HG02884 (cell line): ENCODE results near the gene CCDC85A.

Experiments
- ATAC-seq: cut with Tn5 transposase; IDR thresholded peaks from one replicate; pipeline ENCODE4 v1.9.1; 2021; ENCODE audit warnings: mild to moderate bottlenecking, moderate library complexity; ENCODE audit not compliant: unreplicated experiment

The CCDC85A gene

DNA sequence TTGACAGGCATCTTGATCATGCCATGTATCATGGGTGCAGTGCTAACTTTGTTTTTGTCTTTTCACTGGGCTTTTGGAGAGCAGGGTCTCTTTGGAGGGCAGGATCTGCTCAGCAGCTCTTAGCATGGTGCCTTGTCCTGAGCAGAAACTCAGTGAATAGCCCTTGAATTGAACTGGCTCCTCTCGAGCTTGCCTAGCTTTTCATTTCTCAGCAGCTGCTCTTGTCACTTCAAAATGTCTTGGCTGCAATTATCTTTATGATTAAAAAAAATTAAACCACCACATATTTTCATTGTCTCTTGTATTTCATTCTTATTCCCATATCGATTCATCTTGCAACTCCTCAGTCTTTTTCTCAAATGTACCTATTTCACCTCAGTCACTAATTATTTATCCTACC lies 50.5 kb downstream of the CCDC85A start:
- no peak for ATAC-seq

DNA sequence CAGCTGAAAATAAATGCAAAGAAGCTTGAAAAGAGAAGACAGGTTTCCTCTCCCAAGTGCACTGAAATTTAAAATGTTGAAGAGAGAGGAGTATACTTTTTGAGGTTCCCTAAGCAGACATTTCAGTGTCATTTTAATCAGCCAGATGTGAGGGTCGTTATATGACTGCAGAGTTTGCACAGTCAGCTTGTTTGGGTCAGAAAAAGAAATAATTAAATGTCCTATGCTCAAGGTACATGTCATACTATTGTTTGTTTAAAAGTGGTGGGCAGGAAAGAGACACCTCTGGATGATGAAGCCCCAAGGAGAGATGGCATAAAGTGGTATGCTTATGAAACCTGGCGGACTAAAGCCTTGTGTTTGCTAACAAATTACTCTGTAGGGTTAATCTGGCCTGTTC lies 55.2 kb downstream of the CCDC85A start:
- ATAC-seq: no peak

DNA sequence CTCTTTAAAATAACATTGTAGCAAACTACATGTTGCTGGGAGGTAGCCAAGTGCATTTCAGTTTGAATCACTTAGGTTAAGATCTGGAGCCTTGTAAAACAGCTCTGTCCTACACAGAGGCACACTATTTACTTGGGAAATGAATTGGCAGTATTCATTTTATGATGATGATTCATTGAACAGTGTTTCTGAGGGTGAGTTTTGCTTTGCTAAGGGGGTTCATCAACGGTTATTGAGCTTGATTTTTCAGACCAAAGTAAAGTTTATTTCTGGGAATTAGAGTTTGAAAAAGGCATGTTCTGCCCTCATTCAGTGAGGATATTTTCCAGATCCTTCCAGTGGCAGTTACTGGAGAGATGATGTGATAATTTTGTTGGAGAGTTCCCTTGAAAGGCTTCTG lies 55.6 kb downstream of the CCDC85A start:
- no peak for ATAC-seq

DNA sequence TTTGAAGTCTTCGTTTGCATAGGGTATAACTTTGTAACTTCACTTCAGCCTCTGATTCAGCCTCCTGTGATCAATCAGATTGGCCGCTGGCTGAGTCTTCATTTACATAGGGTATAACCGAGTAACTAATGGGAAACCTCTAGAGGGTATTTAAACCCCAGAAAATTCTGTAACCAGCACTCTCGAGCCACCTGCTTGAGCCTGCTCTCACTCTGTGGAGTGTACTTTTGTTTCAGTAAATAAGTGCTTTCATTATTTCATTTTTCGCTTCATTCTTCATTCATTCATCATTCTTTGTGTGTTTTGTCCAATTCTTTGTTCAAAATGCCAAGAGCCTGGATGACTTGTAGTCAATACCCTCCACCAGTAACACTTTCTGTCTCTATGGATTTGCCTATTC lies 56.4 kb downstream of the CCDC85A start:
- ATAC-seq: no peak

DNA sequence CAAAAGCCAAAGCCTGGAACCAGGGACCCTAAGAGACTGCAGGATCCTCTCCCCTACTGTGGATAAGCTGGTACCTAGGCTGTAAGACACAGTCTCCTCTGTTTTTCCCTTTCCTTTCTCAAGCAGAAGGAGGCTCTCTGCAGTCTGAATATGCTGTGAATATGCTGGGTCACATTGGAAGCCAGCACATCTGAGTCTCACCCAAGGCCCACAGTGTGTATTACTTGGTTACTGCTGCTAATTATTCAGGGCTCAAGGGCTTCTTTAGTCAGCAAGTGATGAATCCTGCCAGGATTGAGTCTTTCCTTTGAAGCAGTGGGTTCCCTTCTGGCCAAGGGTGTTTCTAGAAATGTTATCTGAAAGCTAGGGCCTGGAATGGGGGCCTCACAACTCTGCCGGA lies 60.7 kb downstream of the CCDC85A start:
- ATAC-seq: no peak

DNA sequence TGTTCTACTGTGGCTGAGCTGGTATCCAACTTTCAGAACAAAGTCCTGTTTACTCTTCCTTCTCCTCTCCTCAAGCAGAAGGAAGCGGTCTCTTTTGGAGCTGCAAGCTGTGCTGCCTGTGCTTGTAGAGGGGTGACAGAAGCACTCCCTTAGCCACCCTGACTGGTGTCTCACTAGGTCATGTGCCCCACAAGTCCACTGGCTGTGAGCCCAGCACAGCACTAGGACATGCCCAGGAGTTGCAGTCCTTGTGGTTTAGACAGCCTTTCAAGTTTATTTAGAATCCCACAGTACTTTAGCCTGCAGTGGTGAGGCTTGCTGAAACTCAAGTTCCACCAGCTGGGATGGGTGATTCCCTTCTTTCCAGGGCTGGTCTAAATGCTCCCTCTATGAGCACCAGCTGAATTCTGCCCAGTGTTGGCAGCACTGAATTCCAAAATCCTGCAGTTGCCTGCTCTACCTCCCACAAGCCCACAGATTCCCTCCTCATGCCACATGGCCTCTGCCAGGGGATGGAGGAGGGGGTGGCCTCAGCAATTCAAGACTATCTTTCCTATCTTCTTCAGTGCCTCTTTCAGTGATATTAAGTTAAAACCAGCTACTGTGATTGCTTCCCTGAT lies 61.2 kb downstream of the CCDC85A start:
- ATAC-seq: no peak

DNA sequence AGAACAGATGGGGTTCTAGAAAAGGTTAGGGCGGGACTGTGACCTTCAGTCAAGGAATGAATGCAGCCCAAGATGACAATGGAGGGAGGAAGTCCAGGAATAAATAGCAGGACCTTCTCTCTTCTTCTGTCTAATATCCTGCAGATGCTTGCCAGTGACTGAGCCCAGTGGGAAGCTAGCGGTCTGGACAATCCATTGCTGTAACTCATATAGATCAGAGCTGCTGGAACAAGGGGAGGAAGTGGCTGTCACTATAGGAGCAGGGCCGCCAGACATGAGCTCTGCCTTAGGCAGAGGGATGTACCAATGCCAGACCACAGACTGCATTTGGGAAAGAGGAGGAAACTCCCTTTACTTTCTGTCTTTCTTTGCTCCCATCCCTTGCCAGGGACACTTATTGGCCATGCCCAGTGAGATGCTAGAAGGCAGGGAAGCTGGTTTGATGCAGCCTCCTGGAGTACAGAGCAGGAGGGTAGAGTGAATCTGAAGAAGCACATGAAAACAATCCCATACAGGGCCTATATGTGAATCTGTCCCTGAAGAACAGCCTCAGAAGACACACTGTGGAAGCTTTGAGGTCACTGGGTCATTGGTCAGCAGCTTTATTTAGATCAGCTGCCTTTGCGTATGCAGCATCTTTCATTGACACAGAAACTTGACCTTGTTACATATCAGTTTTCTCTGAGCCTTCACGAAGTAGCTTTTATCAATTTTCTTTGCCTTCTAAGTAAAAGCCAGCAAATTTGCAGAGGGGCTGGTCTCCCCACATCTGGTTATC lies 65.4 kb downstream of the CCDC85A start:
- no peak for ATAC-seq

GRCh38 chr2:56250153-56250729 lies 66.5 kb downstream of the CCDC85A start:
- no peak for ATAC-seq

DNA sequence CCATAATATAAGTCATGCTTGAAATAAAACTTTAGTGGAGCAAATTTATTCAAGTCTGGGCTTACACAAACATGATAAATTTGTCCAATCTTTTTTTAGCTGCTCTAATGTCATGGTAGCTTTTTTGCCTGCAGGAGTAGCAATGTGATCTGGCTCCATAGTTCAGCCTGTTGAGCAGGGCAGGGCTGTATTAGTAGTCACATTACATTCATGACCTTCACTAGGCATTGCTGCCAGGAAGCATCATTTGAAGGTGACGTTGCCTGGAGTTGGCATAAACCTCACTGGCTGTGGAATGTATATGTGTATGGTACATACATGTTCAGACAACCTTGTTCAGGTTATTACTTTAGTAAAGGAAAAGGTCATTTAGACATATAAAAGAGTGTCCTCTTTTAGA lies 76.6 kb downstream of the CCDC85A start:
- no peak for ATAC-seq

DNA sequence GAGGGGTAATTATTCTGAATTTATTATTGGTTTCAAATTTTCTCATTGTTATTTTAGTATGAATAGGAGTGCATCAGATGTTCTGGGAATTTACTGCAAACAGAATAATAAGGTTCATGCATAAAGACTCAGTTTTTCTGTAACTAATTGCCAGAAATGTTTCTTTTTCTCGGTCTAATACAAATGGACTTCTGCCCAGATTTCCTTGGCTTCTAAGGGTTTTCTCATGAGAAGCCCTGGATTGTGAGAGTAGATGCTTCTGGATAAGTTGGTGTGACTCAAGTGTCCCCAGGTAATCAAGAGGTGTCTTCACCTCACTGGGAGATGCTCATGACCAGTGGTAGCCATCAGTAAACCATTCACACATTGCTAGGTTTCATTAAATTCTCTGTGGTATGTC lies 78.5 kb downstream of the CCDC85A start:
- no peak for ATAC-seq

DNA sequence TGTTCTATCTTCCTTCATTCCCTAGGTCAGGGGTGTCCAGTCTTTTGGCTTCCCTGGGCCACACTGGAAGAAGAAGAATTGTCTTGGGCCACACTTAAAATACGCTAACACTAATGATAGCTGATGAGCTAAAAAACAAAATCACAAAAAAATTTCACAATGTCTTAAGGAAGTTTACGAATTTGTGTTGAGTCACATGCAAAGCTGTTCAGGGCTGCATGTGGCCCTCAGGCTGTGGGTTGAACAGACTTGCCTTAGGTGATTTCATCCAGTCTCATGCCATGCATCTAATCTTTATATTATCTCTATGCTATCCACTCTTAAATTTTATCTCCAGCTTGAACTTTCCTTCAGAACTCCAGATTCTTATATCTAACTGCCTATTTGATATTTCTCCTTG lies 80.1 kb downstream of the CCDC85A start:
- no peak for ATAC-seq

DNA sequence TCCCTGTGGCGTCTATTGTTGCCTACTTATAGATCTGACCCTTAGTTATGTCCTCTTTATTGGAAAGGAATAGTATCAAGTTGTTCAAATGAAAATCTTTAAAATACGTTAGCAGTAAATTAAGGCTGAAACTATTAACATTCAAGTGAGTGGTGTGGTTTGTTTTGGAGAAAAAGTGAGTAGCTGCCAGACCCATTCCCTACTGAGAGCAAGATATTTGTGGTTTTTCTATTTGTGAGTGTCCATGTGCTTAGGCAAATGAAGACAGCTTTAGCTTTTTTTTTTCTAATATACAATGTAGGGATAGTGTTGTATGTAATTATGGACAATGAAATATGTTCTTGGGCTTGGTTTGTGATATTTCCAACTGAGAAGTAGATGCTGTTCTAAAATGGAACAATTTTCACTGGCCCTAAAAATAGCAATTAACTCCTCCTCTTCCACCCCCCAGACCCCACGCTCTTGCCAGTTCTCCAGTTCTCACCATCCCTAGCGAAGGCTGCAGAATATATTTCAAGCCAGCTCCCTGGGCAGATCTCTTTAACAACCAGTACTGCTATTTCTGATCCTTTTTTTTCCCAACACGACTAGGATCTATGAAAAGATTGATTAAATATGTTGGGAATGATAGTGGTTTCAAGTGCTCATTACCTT lies 83.1 kb downstream of the CCDC85A start:
- no peak for ATAC-seq

DNA sequence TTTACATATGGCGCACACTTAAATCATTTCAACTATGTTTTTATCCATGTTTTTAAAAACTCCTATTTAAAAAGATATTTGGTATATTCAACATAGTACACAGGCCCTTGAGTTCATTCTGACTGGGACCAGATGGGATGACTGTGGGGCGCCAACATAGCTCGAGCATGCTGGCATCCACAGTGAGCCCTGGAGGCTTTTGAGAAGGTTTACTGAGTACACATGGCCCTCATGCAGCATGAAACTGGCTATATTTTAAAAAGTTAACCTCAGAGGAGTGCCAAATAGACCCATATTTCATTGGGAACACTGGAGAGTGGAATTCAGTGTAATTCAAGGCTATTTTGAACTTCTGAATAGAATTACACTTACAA lies 83.6 kb downstream of the CCDC85A start:
- ATAC-seq: no peak

DNA sequence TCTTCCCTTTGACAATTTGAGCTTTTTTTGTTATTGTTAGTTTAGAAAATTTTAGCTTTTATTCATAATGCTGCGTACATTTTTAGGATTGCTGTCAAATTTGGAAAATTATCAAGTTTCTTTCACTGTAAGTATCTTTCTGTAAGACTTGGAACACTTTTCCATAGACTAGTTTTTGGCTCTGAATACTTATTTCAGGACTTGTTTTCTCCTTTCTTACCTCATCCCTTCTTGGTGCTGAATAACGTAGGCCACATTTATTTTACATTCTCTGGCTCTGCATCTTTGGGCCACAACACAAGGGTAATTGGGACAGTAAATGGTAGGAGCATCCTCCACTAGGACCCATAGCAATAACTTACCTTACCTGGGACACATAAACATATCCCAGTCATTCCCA lies 85.1 kb downstream of the CCDC85A start:
- ATAC-seq: no peak

DNA sequence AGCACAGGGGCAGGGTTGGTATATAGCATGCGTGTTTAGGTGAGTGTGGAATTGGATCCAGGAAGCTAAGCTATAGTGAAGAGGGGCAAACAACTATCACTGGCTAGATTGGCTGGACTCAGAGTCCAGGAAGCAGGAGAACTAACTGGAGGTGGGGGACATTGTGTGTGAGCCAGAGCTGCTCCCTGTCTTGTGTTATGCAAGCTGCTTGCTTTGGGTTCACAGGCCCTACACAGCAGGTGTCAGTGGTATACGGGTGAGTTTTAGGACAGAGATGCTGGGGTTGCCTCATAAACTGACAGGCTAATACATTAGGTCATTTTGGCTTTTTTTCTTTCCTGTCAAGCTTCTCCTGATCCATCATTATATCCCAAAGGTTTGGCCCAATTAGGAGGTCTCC lies 87.5 kb downstream of the CCDC85A start:
- ATAC-seq: no peak

DNA sequence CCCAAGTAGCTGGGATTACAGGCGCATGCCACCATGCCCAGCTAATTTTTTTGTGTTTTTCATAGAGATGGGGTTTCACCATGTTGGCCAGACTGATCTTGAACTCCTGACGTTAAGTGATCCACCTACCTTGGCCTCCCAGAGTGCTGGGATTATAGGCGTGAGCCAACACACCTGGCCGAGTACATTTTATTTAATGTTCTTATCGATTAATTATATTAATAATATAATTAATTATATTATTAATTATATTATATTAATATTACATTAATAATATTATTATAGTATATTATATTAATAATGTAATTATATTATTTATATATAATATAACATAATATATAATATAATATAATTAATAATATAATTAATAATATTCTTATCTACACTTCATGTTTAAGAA lies 101.4 kb downstream of the CCDC85A start:
- ATAC-seq: no peak

- peak; percentile 51 for ATAC-seq
Observed at GRCh38 chr2:56286936-56287335, 103.1 kb downstream of the CCDC85A start.

DNA sequence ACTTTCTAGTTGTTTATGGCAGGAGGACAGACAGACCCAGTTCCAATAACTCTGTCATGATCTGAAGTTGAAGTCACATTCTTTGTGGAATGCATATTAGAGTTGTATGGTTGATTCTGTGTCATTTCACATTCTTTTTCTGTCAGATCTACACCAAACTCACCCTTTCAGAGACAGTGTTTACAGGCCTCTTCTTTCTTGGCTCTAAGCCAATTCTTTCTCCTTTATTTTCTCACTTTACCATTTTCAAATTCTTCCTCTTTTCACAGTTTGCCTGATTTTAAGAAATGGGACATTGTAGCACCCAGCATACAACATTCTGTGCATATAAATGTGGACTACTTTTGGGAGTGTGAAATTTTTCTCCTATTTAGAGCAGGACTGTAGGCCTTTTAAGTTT lies 103.7 kb downstream of the CCDC85A start:
- ATAC-seq: no peak

DNA sequence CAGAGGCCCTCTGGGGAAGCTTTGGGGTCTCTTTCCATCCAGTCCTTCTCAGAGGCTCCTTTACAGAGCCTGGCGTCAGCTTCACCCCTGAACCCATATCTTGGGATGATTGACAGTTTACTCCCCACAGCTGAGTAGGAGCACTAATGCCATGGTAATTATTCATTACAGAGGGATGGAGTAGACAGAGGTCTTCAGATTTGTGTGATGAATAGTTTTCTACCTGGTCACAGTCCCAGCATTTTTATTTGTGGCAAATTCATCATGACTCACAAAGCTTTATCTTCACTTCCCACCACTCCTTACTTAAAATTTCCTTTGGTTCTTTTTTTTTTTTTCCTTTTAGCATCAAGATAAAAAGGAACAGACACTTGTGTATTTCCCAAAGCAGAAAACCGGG lies 104.2 kb downstream of the CCDC85A start:
- ATAC-seq: no peak

GRCh38 chr2:56288838-56289580 lies 105.2 kb downstream of the CCDC85A start:
- ATAC-seq: no peak

GRCh38 chr2:56291711-56292110 lies 107.9 kb downstream of the CCDC85A start:
- no peak for ATAC-seq
